Nephron progenitor cell (in vitro differentiated cells): ENCODE results near the gene CATSPERD.

Source experiments
- DNase-seq: peaks from one replicate; pipeline ENCODE4 v3.0.0; 2021
- H3K27ac Mint-ChIP-seq: 2 replicates; pipeline ENCODE4 v1.8.0; 2021; ENCODE audit warnings: mild to moderate bottlenecking, moderate library complexity, mixed read lengths
- H3K27me3 Mint-ChIP-seq: 2 replicates; pipeline ENCODE4 v1.8.0; 2021; ENCODE audit warnings: mild to moderate bottlenecking, low read depth, mixed read lengths; ENCODE audit not compliant: poor library complexity
- H3K36me3 Mint-ChIP-seq: 2 replicates; pipeline ENCODE4 v1.8.0; 2021; ENCODE audit warnings: low read depth, mixed read lengths
- H3K4me1 Mint-ChIP-seq: 2 replicates; pipeline ENCODE4 v1.8.0; 2021; ENCODE audit warnings: mixed read lengths
- H3K4me3 Mint-ChIP-seq: 2 replicates; pipeline ENCODE4 v1.8.0; 2021; ENCODE audit warnings: mild to moderate bottlenecking, moderate library complexity, mixed read lengths
- H3K9me3 Mint-ChIP-seq: 2 replicates; pipeline ENCODE4 v1.8.0; 2021; ENCODE audit warnings: mild to moderate bottlenecking, moderate library complexity, mixed read lengths
- CTCF ChIP-seq: fragments of 200-600 bp; sonication (generic); IDR thresholded peaks from 2 replicates; pipeline ENCODE4 v1.5.0; 2021; ENCODE audit warnings: antibody characterized with exemption

The CATSPERD gene

GRCh38 chr19:5814852-5815246, 94.4 kb downstream of the CATSPERD start:
- Mint-ChIP-seq H3K36me3 (no peaks in the 10 kb centered on the region), H3K27me3 (peaks cover 22% of the 10 kb centered on the region), H3K9me3 (no peaks in the 10 kb centered on the region), H3K27ac (peak overlapping the region; percentile 84), H3K4me3 (no peak overlapping the region), H3K4me1 (peaks cover 10% of the 10 kb centered on the region)
- no peak for DNase-seq
- TF ChIP-seq CTCF: no peak

- peaks cover 19% of the 10 kb centered on the region for H3K27me3 Mint-ChIP-seq
- TF ChIP-seq CTCF: no peak
- no peaks in the 10 kb centered on the region for H3K36me3 Mint-ChIP-seq
- no peak for DNase-seq
- H3K4me1 Mint-ChIP-seq: peaks cover 10% of the 10 kb centered on the region
- no peak overlapping the region for H3K27ac Mint-ChIP-seq
- H3K4me3 Mint-ChIP-seq: no peak overlapping the region
- H3K9me3 Mint-ChIP-seq: no peaks in the 10 kb centered on the region
Measured at GRCh38 chr19:5817218-5817617, 96.8 kb downstream of the CATSPERD start.

GRCh38 chr19:5818594-5818993, 98.2 kb downstream of the CATSPERD start:
- Mint-ChIP-seq H3K4me3 (no peak overlapping the region), H3K9me3 (no peaks in the 10 kb centered on the region), H3K4me1 (peaks cover 10% of the 10 kb centered on the region), H3K27me3 (peaks cover 23% of the 10 kb centered on the region), H3K36me3 (no peaks in the 10 kb centered on the region), H3K27ac (no peak overlapping the region)
- TF ChIP-seq CTCF: no peak
- DNase-seq: no peak

DNA sequence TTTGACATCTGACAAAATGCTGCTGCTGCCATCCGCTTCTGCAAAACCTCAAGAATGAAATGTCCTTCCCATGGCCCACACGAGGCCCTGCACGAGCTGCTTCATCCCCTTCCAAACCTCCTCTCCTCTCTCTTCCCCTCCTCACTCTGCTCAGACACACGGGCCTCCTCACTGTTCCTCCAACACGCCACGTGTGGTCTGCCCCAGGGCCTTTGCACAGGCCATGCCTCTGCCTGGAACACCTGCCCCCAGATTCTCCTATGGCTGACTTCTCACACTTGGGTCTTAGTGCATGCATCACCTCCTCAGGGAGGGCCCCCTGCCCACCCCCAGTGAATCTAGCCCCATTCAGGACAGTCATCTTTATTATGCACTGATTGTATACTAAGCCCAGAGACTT, 100.3 kb downstream of the CATSPERD start:
- Mint-ChIP-seq H3K27me3 (peaks cover 16% of the 10 kb centered on the region), H3K4me1 (no peaks in the 10 kb centered on the region), H3K4me3 (no peak overlapping the region), H3K36me3 (no peaks in the 10 kb centered on the region), H3K27ac (no peak overlapping the region), H3K9me3 (no peaks in the 10 kb centered on the region)
- no peak for TF ChIP-seq CTCF
- DNase-seq: no peak

DNA sequence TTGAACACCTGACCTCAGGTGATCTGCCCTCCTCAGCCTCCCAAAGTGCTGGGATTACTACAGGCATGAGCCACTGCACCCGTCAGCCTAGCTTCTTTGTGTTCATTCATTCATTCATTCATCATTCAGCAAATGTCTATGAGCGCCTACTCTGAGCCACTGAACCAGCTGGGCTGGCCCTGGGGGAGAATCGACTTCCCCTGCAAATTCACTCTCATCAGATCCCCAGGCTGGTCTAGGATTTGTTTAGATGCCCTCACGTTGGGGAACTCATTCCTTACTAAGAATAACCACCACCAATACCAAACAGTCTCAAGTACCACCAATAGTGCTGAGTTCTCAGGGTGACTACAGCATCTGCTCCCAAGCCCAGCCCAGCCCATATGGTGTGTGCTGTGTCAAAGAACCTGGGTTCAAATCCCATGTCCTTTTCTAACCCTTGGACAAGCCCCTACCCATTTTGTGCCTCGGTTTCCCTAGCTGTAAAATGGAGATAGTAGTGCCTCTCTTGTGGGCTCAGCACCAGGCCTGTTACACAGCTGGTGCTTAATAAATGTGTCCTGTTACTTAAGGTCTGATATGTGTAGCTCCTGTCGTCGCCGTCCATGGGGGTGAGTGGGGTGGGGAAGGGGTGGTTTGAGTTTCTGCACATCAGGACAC, 101.2 kb downstream of the CATSPERD start:
- H3K4me1 Mint-ChIP-seq: peaks cover 6% of the 10 kb centered on the region
- no peak for DNase-seq
- H3K36me3 Mint-ChIP-seq: no peaks in the 10 kb centered on the region
- H3K9me3 Mint-ChIP-seq: no peaks in the 10 kb centered on the region
- peaks cover 10% of the 10 kb centered on the region for H3K27me3 Mint-ChIP-seq
- H3K27ac Mint-ChIP-seq: no peak overlapping the region
- H3K4me3 Mint-ChIP-seq: no peak overlapping the region
- no peak for TF ChIP-seq CTCF

DNA sequence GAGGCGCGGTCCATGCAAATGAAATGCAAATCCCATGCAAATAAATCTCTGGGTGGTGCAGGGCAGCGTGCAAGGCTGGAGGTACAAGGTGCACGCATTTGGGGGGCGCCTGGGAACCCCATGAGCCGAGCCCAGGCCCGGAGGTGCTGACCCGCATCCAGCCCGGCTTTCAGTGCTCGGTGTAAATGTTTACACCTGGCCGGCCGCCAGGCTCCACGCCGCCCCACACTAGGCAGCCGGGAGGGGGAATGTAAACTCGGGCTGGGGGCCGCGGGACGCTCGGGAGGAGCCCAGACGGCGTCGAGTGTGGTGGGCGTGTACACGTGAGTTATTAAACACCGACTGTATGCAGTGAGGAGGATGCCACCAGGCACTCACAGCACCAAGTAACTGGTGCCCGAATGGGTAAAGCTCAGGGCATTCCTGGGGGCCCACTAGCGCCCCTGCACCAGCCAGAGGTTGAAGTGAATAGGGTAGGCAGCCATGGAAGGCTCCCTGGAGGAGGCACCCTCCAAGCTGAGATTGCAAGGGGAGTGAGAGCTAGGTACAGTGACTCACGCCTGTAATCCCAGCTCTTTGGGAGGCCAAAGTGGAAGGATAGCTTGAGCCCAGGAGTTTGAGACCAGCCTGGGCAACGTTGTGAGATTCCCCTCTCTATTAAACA, 101.9 kb downstream of the CATSPERD start:
- H3K4me1 Mint-ChIP-seq: peaks cover 13% of the 10 kb centered on the region
- H3K9me3 Mint-ChIP-seq: no peaks in the 10 kb centered on the region
- H3K4me3 Mint-ChIP-seq: no peak overlapping the region
- peaks cover 7% of the 10 kb centered on the region for H3K27me3 Mint-ChIP-seq
- no peak overlapping the region for H3K27ac Mint-ChIP-seq
- DNase-seq: no peak
- H3K36me3 Mint-ChIP-seq: no peaks in the 10 kb centered on the region
- no peak for TF ChIP-seq CTCF
